ENCODE results near the gene ELOA2.
"Not testable (repeated sequence)": the region's sequence is repeated elsewhere in the genome, so short reads cannot be mapped to it uniquely, and the experiment has no call there.

Gene ELOA2

GRCh38 chr18:47032945-47033344, 2.5 kb downstream of the ELOA2 start:
- no peak overlapping the region for H3K4me3 ChIP-seq (replicated peaks; ENCODE audit: low read depth, low read length)
- TF ChIP-seq, protein P1, sequence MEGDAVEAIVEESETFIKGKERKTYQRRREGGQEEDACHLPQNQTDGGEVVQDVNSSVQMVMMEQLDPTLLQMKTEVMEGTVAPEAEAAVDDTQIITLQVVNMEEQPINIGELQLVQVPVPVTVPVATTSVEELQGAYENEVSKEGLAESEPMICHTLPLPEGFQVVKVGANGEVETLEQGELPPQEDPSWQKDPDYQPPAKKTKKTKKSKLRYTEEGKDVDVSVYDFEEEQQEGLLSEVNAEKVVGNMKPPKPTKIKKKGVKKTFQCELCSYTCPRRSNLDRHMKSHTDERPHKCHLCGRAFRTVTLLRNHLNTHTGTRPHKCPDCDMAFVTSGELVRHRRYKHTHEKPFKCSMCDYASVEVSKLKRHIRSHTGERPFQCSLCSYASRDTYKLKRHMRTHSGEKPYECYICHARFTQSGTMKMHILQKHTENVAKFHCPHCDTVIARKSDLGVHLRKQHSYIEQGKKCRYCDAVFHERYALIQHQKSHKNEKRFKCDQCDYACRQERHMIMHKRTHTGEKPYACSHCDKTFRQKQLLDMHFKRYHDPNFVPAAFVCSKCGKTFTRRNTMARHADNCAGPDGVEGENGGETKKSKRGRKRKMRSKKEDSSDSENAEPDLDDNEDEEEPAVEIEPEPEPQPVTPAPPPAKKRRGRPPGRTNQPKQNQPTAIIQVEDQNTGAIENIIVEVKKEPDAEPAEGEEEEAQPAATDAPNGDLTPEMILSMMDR (IDR thresholded peaks at IDR 0.05; ENCODE audit: low read length, missing control alignments) = no peak
- DNase-seq (ENCODE audit: low read depth) = no peak

DNA sequence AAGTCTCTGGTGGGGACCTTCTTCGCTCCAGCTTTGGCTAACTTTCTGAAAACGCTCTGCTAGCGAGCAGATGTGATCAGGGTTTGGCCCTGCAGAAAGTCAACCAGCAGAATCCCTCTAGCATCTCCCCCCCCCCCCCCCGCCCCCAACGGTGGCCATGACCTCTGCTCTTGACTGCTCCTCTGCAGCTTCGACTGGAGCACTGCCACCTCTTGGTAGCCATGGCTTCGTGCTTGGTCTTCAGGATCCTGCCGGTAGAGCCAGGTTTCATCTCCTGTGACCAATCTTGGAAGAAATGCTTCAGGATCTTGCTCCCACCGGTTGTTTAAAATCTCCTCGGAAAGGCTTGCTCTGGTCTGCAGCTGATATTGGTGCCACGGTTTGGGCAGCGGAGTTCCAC, 4.5 kb downstream of the ELOA2 start:
- not testable (repeated sequence) for DNase-seq (ENCODE audit: low read depth); H3K4me3 ChIP-seq (replicated peaks; ENCODE audit: low read depth, low read length)

DNA sequence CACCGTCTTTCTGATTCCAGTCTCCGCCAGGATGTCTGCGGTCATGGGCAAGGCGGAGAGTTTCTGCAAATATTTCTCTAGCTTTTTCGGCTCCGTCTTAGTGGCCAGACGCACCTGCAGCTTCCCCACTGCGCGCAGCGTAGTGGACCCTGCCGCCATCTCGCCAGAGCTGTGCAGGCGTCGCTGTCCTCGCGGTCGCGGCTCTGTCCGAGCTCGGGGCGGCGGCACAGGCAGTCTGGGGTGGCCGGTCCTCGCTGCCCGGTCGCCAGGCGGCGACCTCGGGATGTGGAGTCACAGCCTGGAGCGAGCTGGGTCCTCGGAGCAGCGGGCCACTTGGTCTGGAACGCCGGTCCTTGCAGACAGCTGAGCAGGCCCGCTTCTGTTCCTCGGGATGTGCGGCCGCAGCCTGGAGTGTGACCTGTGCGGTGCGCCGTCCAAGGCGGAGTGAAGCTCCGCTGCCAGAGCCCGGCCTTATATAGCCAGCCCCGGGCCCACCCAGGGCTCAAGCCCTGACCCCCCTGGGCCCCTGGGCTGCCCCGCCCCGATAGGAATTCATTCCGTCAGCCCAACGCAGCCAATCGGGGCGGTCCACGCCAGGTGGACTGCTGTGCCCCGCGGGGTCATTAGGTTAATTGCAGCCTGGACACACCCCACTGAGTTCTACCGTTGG, 5.6 kb downstream of the ELOA2 start:
- not testable (repeated sequence) for H3K4me3 ChIP-seq (replicated peaks; ENCODE audit: low read depth, low read length); DNase-seq (ENCODE audit: low read depth)

GRCh38 chr18:47028738-47029137, 6.7 kb downstream of the ELOA2 start:
- H3K4me3 ChIP-seq (replicated peaks; ENCODE audit: low read depth, low read length); DNase-seq (ENCODE audit: low read depth): not testable (repeated sequence)

DNA sequence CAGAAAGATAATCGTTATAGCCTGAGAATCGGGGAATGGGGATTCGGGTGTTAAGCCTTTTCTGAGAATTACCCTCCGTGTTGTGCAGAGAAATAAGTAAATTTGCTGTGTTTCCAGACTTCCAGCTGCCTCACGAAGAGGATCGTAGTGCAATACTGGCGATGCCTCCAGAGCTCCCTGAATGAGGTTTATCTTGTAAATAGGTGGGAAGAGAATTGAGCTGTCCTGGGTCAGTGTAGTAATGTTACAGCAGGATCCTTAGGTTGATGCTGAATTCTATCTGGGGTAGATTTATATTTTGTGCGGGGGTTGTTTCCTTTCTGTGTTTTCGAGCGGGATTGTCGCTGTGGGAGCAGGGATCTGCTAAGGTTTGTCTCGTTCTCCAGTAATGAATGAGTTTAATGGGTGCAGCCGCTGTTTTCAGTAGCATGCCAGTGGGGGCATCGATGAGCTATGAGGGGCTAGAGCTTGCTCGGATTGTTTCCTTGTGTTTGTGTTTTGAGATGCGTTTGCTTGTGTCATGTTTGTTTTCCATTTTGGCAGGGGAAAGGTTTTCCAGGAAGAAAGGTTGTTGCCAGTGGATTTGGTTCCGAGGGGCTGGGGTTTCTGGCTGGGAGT, 9.8 kb downstream of the ELOA2 start:
- not testable (repeated sequence) for H3K4me3 ChIP-seq (replicated peaks; ENCODE audit: low read depth, low read length); DNase-seq (ENCODE audit: low read depth)

DNA sequence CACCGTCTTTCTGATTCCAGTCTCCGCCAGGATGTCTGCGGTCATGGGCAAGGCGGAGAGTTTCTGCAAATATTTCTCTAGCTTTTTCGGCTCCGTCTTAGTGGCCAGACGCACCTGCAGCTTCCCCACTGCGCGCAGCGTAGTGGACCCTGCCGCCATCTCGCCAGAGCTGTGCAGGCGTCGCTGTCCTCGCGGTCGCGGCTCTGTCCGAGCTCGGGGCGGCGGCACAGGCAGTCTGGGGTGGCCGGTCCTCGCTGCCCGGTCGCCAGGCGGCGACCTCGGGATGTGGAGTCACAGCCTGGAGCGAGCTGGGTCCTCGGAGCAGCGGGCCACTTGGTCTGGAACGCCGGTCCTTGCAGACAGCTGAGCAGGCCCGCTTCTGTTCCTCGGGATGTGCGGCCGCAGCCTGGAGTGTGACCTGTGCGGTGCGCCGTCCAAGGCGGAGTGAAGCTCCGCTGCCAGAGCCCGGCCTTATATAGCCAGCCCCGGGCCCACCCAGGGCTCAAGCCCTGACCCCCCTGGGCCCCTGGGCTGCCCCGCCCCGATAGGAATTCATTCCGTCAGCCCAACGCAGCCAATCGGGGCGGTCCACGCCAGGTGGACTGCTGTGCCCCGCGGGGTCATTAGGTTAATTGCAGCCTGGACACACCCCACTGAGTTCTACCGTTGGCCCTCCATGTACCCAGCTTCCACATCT, 11.5 kb downstream of the ELOA2 start:
- not testable (repeated sequence) for DNase-seq (ENCODE audit: low read depth); H3K4me3 ChIP-seq (replicated peaks; ENCODE audit: low read depth, low read length)

GRCh38 chr18:47022821-47023220, 12.6 kb downstream of the ELOA2 start:
- DNase-seq (ENCODE audit: low read depth); H3K4me3 ChIP-seq (replicated peaks; ENCODE audit: low read depth, low read length): not testable (repeated sequence)

GRCh38 chr18:47020757-47021156, 14.7 kb downstream of the ELOA2 start:
- not testable (repeated sequence) for H3K4me3 ChIP-seq (replicated peaks; ENCODE audit: low read depth, low read length); DNase-seq (ENCODE audit: low read depth)

DNA sequence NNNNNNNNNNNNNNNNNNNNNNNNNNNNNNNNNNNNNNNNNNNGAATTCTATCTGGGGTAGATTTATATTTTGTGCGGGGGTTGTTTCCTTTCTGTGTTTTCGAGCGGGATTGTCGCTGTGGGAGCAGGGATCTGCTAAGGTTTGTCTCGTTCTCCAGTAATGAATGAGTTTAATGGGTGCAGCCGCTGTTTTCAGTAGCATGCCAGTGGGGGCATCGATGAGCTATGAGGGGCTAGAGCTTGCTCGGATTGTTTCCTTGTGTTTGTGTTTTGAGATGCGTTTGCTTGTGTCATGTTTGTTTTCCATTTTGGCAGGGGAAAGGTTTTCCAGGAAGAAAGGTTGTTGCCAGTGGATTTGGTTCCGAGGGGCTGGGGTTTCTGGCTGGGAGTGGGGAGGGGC, 15.6 kb downstream of the ELOA2 start:
- DNase-seq (ENCODE audit: low read depth); H3K4me3 ChIP-seq (replicated peaks; ENCODE audit: low read depth, low read length): not testable (repeated sequence)

Measured in fibroblast of pulmonary artery (primary cell).